ENCODE data around the gene GALNT18. TPM values are rescaled to one million over a fixed set of nuclear protein-coding genes. Genes with fewer than 3 reads are reported as not detected.

Gene GALNT18
- total RNA-seq, 1 donor from 2014 or later: not detected

- ATAC-seq (ENCODE audit: low read depth) (no peak), DNase-seq (no peak)
- Mint-ChIP-seq H3K36me3 (ENCODE audit: low read depth) (no peaks in the 10 kb centered on the region), H3K4me1 (no peaks in the 10 kb centered on the region), H3K4me3 (no peak overlapping the region), H3K27ac (no peak overlapping the region), H3K27me3 (no peaks in the 10 kb centered on the region), H3K9me3 (no peaks in the 10 kb centered on the region)
- intact Hi-C loops (cut with micrococcal nuclease): no loop called here
- ChIA-PET POLR2A (no interaction called here), CTCF (no interaction called here)
- no peak for TF ChIP-seq CTCF (IDR thresholded peaks at IDR 0.05)
These were observed 78.1 kb downstream of the GALNT18 start for GRCh38 chr11:11543656-11544055.

- POLR2A ChIA-PET: no interaction called here
- no peaks in the 10 kb centered on the region for H3K36me3 Mint-ChIP-seq (ENCODE audit: low read depth)
- no peaks in the 10 kb centered on the region for H3K4me1 Mint-ChIP-seq
- CTCF ChIA-PET: no interaction called here
- H3K27me3 Mint-ChIP-seq: no peaks in the 10 kb centered on the region
- no peak overlapping the region for H3K27ac Mint-ChIP-seq
- no peak overlapping the region for H3K4me3 Mint-ChIP-seq
- ATAC-seq (ENCODE audit: low read depth): no peak
- no peak for DNase-seq
- intact Hi-C loops (cut with micrococcal nuclease): no loop called here
- no peaks in the 10 kb centered on the region for H3K9me3 Mint-ChIP-seq
- no peak for TF ChIP-seq CTCF (IDR thresholded peaks at IDR 0.05)
These were observed 81.6 kb downstream of the GALNT18 start for GRCh38 chr11:11540157-11540556.

GRCh38 chr11:11538277-11538960 is 83.4 kb downstream of the GALNT18 start:
- Mint-ChIP-seq H3K4me3 (no peak overlapping the region), H3K9me3 (no peaks in the 10 kb centered on the region), H3K27me3 (no peaks in the 10 kb centered on the region), H3K27ac (no peak overlapping the region), H3K36me3 (ENCODE audit: low read depth) (no peaks in the 10 kb centered on the region), H3K4me1 (no peaks in the 10 kb centered on the region)
- no peak for TF ChIP-seq CTCF (IDR thresholded peaks at IDR 0.05)
- ChIA-PET CTCF (no interaction called here), POLR2A (no interaction called here)
- intact Hi-C loops (cut with micrococcal nuclease): no loop called here
- DNase-seq (no peak), ATAC-seq (ENCODE audit: low read depth) (no peak)

DNA sequence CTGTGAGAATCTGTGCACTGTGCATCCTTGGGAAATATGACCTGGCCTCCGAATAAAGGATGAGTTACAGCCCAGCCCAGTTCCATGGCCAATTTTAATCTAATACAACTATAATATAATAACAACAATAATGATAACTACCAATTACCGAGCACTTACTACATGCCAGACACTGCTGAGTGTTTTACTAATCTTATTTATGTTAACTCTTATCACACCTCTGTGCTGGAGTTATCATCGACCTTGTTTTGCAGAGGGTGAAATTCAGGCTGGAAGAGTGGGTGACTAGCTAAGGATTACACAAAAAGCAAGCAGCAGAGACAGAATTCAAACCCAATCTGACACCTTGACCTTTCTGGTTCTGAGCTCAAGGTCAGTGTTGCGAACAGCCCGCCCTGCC is 83.9 kb downstream of the GALNT18 start:
- H3K4me3 Mint-ChIP-seq: no peak overlapping the region
- H3K27me3 Mint-ChIP-seq: no peaks in the 10 kb centered on the region
- intact Hi-C loops (cut with micrococcal nuclease): no loop called here
- no peak for TF ChIP-seq CTCF (IDR thresholded peaks at IDR 0.05)
- H3K36me3 Mint-ChIP-seq (ENCODE audit: low read depth): no peaks in the 10 kb centered on the region
- H3K4me1 Mint-ChIP-seq: no peaks in the 10 kb centered on the region
- no peaks in the 10 kb centered on the region for H3K9me3 Mint-ChIP-seq
- ChIA-PET POLR2A (no interaction called here), CTCF (no interaction called here)
- no peak overlapping the region for H3K27ac Mint-ChIP-seq
- no peak for DNase-seq
- no peak for ATAC-seq (ENCODE audit: low read depth)

- Mint-ChIP-seq H3K27me3 (no peaks in the 10 kb centered on the region), H3K27ac (no peak overlapping the region), H3K9me3 (no peaks in the 10 kb centered on the region), H3K36me3 (ENCODE audit: low read depth) (no peaks in the 10 kb centered on the region), H3K4me1 (no peaks in the 10 kb centered on the region), H3K4me3 (no peak overlapping the region)
- POLR2A ChIA-PET: no interaction called here
- intact Hi-C loops (cut with micrococcal nuclease): no loop called here
- CTCF ChIA-PET: no interaction called here
- ATAC-seq (ENCODE audit: low read depth) (no peak), DNase-seq (no peak)
- no peak for TF ChIP-seq CTCF (IDR thresholded peaks at IDR 0.05)
These were observed 84.4 kb downstream of the GALNT18 start for GRCh38 chr11:11537372-11537771.

All from activated B cell treated with CpG ODN at 0.5 μM for 24 hours (primary cell).